ENCODE results near the gene RTP3. TPM values are rescaled to one million over a fixed set of nuclear protein-coding genes. Genes with fewer than 3 reads are reported as not detected.
"Not testable (repeated sequence)": the region's sequence is repeated elsewhere in the genome, so short reads cannot be mapped to it uniquely, and the experiment has no call there.

Gene RTP3
- total RNA-seq, 1 donor from 2014 or later, result not detected

- not testable (repeated sequence) for ATAC-seq
Measured at GRCh38 chr3:46548611-46549010, 50.8 kb downstream of the RTP3 start.

DNA sequence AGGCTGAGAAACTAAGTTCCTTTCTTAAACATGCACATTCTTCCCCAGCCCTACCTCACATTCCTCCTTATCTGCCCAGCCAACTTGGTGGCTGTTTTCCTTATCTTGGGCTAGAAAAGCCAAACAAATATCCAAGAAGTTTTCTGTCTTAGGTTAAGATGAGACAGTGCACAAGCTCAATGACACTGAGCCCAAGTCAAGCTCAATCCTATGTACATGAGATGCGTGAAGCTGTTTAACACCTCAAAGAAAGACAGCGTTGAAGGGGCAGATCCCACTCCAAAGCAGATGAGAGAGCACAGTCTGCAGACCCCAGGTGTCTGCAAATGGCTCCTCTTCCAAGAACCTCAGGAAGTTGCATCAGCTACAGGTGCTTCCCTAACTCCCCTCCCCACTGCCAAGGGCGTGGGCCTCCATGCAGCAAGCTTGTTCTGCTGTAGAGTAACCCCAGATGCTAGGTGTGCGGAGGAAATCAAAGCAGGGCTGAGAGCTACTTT is 51.7 kb downstream of the RTP3 start:
- no peak for ATAC-seq

- ATAC-seq, result no peak
Measured at GRCh38 chr3:46549989-46550388, 52.2 kb downstream of the RTP3 start.

Other genes starting within 250 kb of the RTP3 start
- 0.48 TPM for gene CCR2, start 143.9 kb upstream of the RTP3 start, total RNA-seq
- gene CCR5, start 127.0 kb upstream of the RTP3 start, total RNA-seq, result 0.28 TPM
- 0.24 TPM for gene CCRL2, start 90.7 kb upstream of the RTP3 start, total RNA-seq
- 108 TPM for gene LTF, start 33.1 kb upstream of the RTP3 start, total RNA-seq
- gene LRRC2, start 68.3 kb downstream of the RTP3 start, total RNA-seq, result 0.28 TPM
- gene FAM240A, start 114.5 kb downstream of the RTP3 start, total RNA-seq, result not detected
- 55.7 TPM for gene ALS2CL, start 195.7 kb downstream of the RTP3 start, total RNA-seq
- gene TMIE, start 203.4 kb downstream of the RTP3 start, total RNA-seq, result 1.6 TPM
- gene PRSS50, start 219.9 kb downstream of the RTP3 start, total RNA-seq, result not detected

Measured in esophagus mucosa (tissue), 1 donor.